CD4-positive, CD25-positive, alpha-beta regulatory T cell (primary cell): ENCODE measurements around the gene C6. TPM values are rescaled to one million over a fixed set of nuclear protein-coding genes. Genes with fewer than 3 reads are reported as not detected.

Experiments used
- ATAC-seq, 2 donors: fragments of 150-1000 bp; cut with Tn5 transposase; one replicate each; pipeline ENCODE4 v1.10.0; 2021; ENCODE audit warnings: low read depth in 2 of 2, moderate number of reproducible peaks in 2 of 2, moderate library complexity in 1 of 2
- DNase-seq, 3 donors: peaks; one replicate each; pipeline versions ENCODE4 v3.0.0 to v3.0.0-alpha.2; 2012 to 2022; ENCODE audit warnings: mixed read lengths in 1 of 3
- H3K27ac ChIP-seq: one replicate; pipeline ENCODE4 v1.7.0; 2013; ENCODE audit warnings: mild to moderate bottlenecking, low read length; ENCODE audit not compliant: insufficient read depth, poor library complexity, severe bottlenecking
- H3K27me3 ChIP-seq: one replicate; pipeline ENCODE4 v1.7.0; 2013; ENCODE audit warnings: low read length; ENCODE audit not compliant: control insufficient read depth, insufficient read depth
- H3K36me3 ChIP-seq: one replicate; pipeline ENCODE4 v1.7.0; 2013; ENCODE audit warnings: mild to moderate bottlenecking, low read length, moderate library complexity; ENCODE audit not compliant: control insufficient read depth, insufficient read depth
- H3K4me1 ChIP-seq: 2 replicates; pipeline ENCODE4 v1.7.0; 2013; ENCODE audit warnings: mild to moderate bottlenecking, low read length; ENCODE audit not compliant: insufficient read depth, control insufficient read depth, poor library complexity, severe bottlenecking
- H3K4me3 ChIP-seq: one replicate; pipeline ENCODE4 v1.7.0; 2013; ENCODE audit warnings: low read depth, mild to moderate bottlenecking, low read length, moderate library complexity
- H3K9me3 ChIP-seq, 2 experiments: 1 replicate in 1 of 2; 2 replicates in 1 of 2; pipeline ENCODE4 v1.7.0; 2013; ENCODE audit warnings: low read length in 2 of 2, mild to moderate bottlenecking in 1 of 2, moderate library complexity in 1 of 2; ENCODE audit not compliant: control insufficient read depth in 2 of 2
- H3K27ac Mint-ChIP-seq, 3 donors: one replicate each; pipeline ENCODE4 v1.8.0; 2020 to 2022; ENCODE audit warnings: mild to moderate bottlenecking in 3 of 3, mixed read lengths in 3 of 3, moderate library complexity in 2 of 3
- H3K27me3 Mint-ChIP-seq: one replicate; pipeline ENCODE4 v1.8.0; 2022; ENCODE audit warnings: mild to moderate bottlenecking, mixed read lengths
- H3K36me3 Mint-ChIP-seq: one replicate; pipeline ENCODE4 v1.8.0; 2020; ENCODE audit warnings: mixed read lengths
- H3K4me1 Mint-ChIP-seq, 4 donors: one replicate each; pipeline ENCODE4 v1.8.0; 2020 to 2022; ENCODE audit warnings: mixed read lengths in 4 of 4, mild to moderate bottlenecking in 1 of 4
- H3K4me3 Mint-ChIP-seq, 4 donors: one replicate each; pipeline ENCODE4 v1.8.0; 2020 to 2022; ENCODE audit warnings: mild to moderate bottlenecking in 4 of 4, mixed read lengths in 4 of 4, moderate library complexity in 3 of 4
- H3K9me3 Mint-ChIP-seq, 7 donors: one replicate each; pipeline ENCODE4 v1.8.0; 2020 to 2022; ENCODE audit warnings: mixed read lengths in 7 of 7, mild to moderate bottlenecking in 3 of 7, moderate library complexity in 2 of 7
- polyA plus RNA-seq, 4 donors: library from polyadenylated mRNA; unstranded; fragments of 300-500 nt; fragmentation: Illumina TruSeq; gene quantifications; one replicate each; pipeline ENCODE4 v1.2.3, GENCODE V29; 2021
- total RNA-seq: library from RNA; stranded (reverse); gene quantifications from one replicate; pipeline ENCODE4 v1.2.3, GENCODE V29; 2022

Gene C6
- total and polyA plus RNA-seq, 5 donors from 2014 or later = not detected

DNA sequence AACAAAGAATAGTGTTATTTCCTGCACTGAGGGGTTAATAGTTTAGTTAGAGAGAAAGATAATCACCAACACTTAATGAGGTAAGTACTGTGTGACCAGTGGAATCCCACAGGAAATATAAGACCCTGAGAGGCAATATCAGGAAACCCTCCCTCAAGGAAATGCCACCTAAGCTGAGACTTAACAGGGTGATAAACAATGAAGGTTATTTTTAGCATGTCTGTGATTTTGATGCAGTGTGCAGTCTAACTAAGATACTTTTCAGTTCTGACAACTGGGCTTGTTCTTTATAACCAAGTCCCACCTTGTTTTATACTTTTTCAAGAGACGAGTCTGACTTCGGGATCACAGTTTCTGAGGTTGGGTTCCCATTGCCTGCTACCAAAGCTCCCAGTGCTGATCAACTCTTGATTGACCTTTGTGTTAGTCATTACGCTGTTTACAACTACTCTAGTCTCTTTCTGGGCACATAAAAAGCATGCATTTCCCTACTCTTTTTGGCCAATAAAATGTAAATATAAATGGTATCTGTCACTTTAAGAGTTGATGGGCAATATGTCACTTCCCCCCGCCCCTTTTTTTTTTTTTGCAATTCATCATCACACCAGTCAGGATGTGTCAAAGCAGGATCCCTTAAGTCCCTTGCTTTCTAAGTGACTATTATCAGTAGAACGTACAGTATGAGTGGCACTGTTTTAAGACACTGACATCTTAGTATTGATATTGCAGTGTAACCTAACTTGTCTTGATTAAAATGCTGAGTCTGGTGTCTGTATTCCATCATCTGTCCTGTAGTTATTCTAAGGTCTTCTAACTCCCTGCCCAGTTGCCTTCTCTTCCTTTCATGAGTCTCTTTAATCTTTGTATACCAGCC lies 31.4 kb downstream of the C6 start:
- no peaks in the 10 kb centered on the region for H3K27me3 ChIP-seq
- no peak overlapping the region for H3K27ac ChIP-seq
- H3K36me3 ChIP-seq = no peaks in the 10 kb centered on the region
- H3K9me3 ChIP-seq = no peaks in the 10 kb centered on the region
- Mint-ChIP-seq H3K27me3 (no peaks in the 10 kb centered on the region), H3K4me1 (no peaks in the 10 kb centered on the region), H3K9me3 (peaks cover 0 to 4% (median 0%) of the 10 kb centered on the region in 7 donors), H3K27ac (no peak overlapping the region), H3K36me3 (no peaks in the 10 kb centered on the region), H3K4me3 (no peak overlapping the region)
- no peak overlapping the region for H3K4me3 ChIP-seq
- H3K4me1 ChIP-seq = no peaks in the 10 kb centered on the region
- DNase-seq (no peak), ATAC-seq (no peak)

GRCh38 chr5:41176952-41177351 lies 36.4 kb downstream of the C6 start:
- ATAC-seq = no peak
- no peak overlapping the region for H3K27ac ChIP-seq
- Mint-ChIP-seq H3K4me1 (no peaks in the 10 kb centered on the region), H3K27me3 (no peaks in the 10 kb centered on the region), H3K36me3 (no peaks in the 10 kb centered on the region), H3K4me3 (no peak overlapping the region), H3K9me3 (peaks cover 0 to 2% (median 0%) of the 10 kb centered on the region in 7 donors), H3K27ac (no peak overlapping the region)
- H3K4me1 ChIP-seq = no peaks in the 10 kb centered on the region
- H3K27me3 ChIP-seq = no peaks in the 10 kb centered on the region
- no peaks in the 10 kb centered on the region for H3K9me3 ChIP-seq
- DNase-seq = no peak
- no peaks in the 10 kb centered on the region for H3K36me3 ChIP-seq
- no peak overlapping the region for H3K4me3 ChIP-seq

- Histone ChIP-seq H3K4me3 (no peak overlapping the region), H3K27ac (no peak overlapping the region), H3K9me3 (no peaks in the 10 kb centered on the region), H3K36me3 (no peaks in the 10 kb centered on the region), H3K4me1 (no peaks in the 10 kb centered on the region), H3K27me3 (no peaks in the 10 kb centered on the region)
- Mint-ChIP-seq H3K9me3 (peaks cover 0 to 4% (median 0%) of the 10 kb centered on the region in 7 donors), H3K27ac (no peak overlapping the region), H3K4me1 (no peaks in the 10 kb centered on the region), H3K36me3 (no peaks in the 10 kb centered on the region), H3K27me3 (peaks cover 4% of the 10 kb centered on the region), H3K4me3 (no peak overlapping the region)
- ATAC-seq (no peak), DNase-seq (no peak)
Measured at GRCh38 chr5:41172012-41172411, 41.3 kb downstream of the C6 start.

GRCh38 chr5:41161271-41161670 lies 52.1 kb downstream of the C6 start:
- no peaks in the 10 kb centered on the region for H3K36me3 ChIP-seq
- H3K27ac ChIP-seq = no peak overlapping the region
- no peaks in the 10 kb centered on the region for H3K4me1 Mint-ChIP-seq
- no peak overlapping the region for H3K4me3 Mint-ChIP-seq
- peaks cover 0 to 6% (median 0%) of the 10 kb centered on the region in 7 donors for H3K9me3 Mint-ChIP-seq
- ATAC-seq (no peak), DNase-seq (no peak)
- H3K27me3 ChIP-seq = no peaks in the 10 kb centered on the region
- no peaks in the 10 kb centered on the region for H3K4me1 ChIP-seq
- H3K27ac Mint-ChIP-seq = no peak overlapping the region
- no peak overlapping the region for H3K4me3 ChIP-seq
- H3K9me3 ChIP-seq = no peaks in the 10 kb centered on the region
- no peaks in the 10 kb centered on the region for H3K27me3 Mint-ChIP-seq
- H3K36me3 Mint-ChIP-seq = no peaks in the 10 kb centered on the region

DNA sequence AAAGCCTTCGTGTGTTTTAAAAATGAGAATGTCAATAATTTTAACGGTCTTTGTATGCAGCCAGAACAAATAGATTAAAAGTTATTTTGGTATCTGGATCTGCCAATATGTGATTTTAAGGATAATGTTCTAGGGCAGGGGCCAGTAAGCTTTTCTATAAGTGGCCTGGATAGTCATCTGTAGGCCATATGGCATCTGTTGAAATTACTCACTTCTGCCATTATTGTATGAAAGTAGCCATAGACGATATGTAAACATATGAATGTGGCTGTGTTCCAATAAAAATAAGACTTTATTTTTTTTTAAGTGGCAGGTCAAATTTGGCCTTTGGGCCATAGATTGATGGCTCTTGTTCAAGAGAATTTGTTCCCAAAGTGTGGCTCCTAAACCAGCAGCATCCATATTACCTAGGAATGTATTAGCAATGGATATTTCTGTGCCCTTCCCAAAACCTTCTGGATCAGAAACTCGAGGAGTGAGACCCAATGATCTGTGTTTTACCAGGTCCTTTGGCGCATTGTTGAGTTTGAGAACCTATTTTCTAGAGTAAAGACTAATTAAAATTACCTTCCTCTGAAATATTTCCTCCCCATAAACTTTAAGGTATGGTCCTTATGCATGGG lies 55.9 kb downstream of the C6 start:
- ATAC-seq (no peak), DNase-seq (no peak)
- Mint-ChIP-seq H3K4me1 (no peaks in the 10 kb centered on the region), H3K27me3 (no peaks in the 10 kb centered on the region), H3K27ac (no peak overlapping the region), H3K36me3 (no peaks in the 10 kb centered on the region), H3K4me3 (no peak overlapping the region), H3K9me3 (peaks cover 0 to 4% (median 0%) of the 10 kb centered on the region in 7 donors)
- Histone ChIP-seq H3K27ac (no peak overlapping the region), H3K4me1 (no peaks in the 10 kb centered on the region), H3K9me3 (no peaks in the 10 kb centered on the region), H3K4me3 (no peak overlapping the region), H3K27me3 (no peaks in the 10 kb centered on the region), H3K36me3 (no peaks in the 10 kb centered on the region)

- Histone ChIP-seq H3K27me3 (no peaks in the 10 kb centered on the region), H3K4me3 (no peak overlapping the region), H3K9me3 (no peaks in the 10 kb centered on the region), H3K36me3 (no peaks in the 10 kb centered on the region), H3K27ac (no peak overlapping the region), H3K4me1 (no peaks in the 10 kb centered on the region)
- Mint-ChIP-seq H3K9me3 (peaks cover 0 to 6% (median 0%) of the 10 kb centered on the region in 7 donors), H3K36me3 (no peaks in the 10 kb centered on the region), H3K4me3 (no peak overlapping the region), H3K4me1 (no peaks in the 10 kb centered on the region), H3K27me3 (no peaks in the 10 kb centered on the region), H3K27ac (no peak overlapping the region)
- DNase-seq = no peak
- ATAC-seq = no peak
Measured at GRCh38 chr5:41156739-41157138, 56.6 kb downstream of the C6 start.

GRCh38 chr5:41154491-41154890 lies 58.8 kb downstream of the C6 start:
- Histone ChIP-seq H3K4me3 (no peak overlapping the region), H3K27ac (no peak overlapping the region), H3K27me3 (no peaks in the 10 kb centered on the region), H3K4me1 (no peaks in the 10 kb centered on the region), H3K36me3 (no peaks in the 10 kb centered on the region), H3K9me3 (no peaks in the 10 kb centered on the region)
- ATAC-seq (no peak), DNase-seq (no peak)
- H3K27ac Mint-ChIP-seq = no peak overlapping the region
- peaks cover 0 to 10% (median 1%) of the 10 kb centered on the region in 7 donors for H3K9me3 Mint-ChIP-seq
- no peaks in the 10 kb centered on the region for H3K36me3 Mint-ChIP-seq
- no peaks in the 10 kb centered on the region for H3K27me3 Mint-ChIP-seq
- no peaks in the 10 kb centered on the region for H3K4me1 Mint-ChIP-seq
- H3K4me3 Mint-ChIP-seq = no peak overlapping the region

- Mint-ChIP-seq H3K4me1 (no peaks in the 10 kb centered on the region), H3K36me3 (no peaks in the 10 kb centered on the region), H3K9me3 (peaks cover 0 to 12% (median 0%) of the 10 kb centered on the region in 7 donors), H3K4me3 (no peak overlapping the region), H3K27me3 (no peaks in the 10 kb centered on the region), H3K27ac (no peak overlapping the region)
- no peaks in the 10 kb centered on the region for H3K4me1 ChIP-seq
- H3K27me3 ChIP-seq = no peaks in the 10 kb centered on the region
- no peak for ATAC-seq
- DNase-seq = no peak
- H3K9me3 ChIP-seq = no peaks in the 10 kb centered on the region
- H3K4me3 ChIP-seq = no peak overlapping the region
- H3K36me3 ChIP-seq = no peaks in the 10 kb centered on the region
- no peak overlapping the region for H3K27ac ChIP-seq
Measured at GRCh38 chr5:41151564-41151963, 61.8 kb downstream of the C6 start.
